ENCODE data around the gene CMTM2.
"Not testable (repeated sequence)": the region's sequence is repeated elsewhere in the genome, so short reads cannot be mapped to it uniquely, and the experiment has no call there.

Gene CMTM2

GRCh38 chr16:66630561-66631260, 51.4 kb downstream of the CMTM2 start:
- DNase-seq (ENCODE audit: low spot score), result not testable (repeated sequence)

DNA sequence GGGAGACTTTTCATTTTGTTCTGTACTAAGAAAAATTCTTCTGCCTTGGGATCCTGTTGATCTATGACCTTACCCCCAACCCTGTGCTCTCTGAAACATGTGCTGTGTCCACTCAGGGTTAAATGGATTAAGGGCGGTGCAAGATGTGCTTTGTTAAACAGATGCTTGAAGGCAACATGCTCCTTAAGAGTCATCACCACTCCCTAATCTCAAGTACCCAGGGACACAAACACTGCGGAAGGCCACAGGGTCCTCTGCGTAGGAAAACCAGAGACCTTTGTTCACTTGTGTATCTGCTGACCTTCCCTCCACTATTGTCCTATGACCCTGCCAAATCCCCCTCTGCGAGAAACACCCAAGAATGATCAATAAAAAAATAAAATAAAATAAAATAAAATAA, 52.3 kb downstream of the CMTM2 start:
- DNase-seq (ENCODE audit: low spot score), result not testable (repeated sequence)

GRCh38 chr16:66634527-66635196, 55.4 kb downstream of the CMTM2 start:
- DNase-seq (ENCODE audit: low spot score), result no peak

DNA sequence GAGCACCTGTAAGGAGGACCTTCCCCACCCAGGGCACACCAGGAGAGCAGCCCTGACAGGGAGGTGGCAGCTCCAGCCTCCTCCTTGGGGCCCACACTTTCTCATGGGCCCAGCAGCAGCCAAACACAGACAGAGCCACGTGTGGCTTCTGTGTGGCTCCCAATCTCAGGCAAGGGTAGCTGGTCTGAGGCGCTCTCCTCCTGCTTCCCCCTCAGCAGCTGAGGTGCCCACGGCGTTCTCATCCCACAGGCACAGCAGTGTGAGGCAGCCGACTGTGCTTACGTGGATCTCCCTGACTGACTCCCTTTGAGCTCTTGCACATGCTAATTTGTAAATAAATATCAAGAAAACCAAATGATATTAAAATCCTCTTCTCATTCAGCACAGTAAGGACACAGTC, 56.1 kb downstream of the CMTM2 start:
- DNase-seq (ENCODE audit: low spot score), result no peak

DNA sequence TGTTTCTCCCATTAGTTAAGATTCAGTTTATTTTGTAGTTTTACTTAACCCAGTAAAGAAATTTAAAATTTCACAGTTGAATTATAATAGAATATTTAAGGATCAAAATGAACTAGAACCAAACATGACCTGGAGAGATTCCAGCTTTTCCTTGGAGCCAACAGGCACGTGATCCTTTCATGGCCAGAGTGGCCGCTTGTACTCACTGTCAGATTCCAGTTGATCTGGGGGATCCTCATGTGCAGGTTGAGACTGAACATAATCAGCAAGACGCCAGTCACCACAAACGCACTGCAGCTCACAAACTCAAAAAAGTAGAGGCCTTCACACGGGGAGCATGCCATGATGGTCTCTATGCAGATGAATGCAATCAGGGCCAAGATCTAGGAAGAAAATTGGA, 56.9 kb downstream of the CMTM2 start:
- DNase-seq (ENCODE audit: low spot score), result no peak

DNA sequence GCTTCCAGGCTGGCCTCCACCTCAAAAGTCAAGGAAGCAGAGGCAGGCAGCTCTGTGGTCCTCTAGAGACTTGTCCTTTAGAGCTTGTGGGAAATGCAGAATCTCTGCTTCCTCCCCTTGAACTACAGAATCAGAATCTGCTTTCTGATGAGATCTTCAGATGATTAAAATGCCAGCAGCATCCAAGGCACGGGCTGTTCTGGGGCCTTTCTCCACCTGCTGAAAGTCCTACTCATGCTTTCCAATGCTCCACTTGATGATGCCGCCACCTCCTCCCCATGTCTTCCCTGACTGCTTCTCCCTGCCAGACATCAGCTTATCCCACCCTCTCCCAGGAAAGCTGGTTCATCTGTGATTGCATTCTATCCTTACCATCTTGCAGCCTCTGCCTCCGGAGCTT, 58.5 kb downstream of the CMTM2 start:
- DNase-seq (ENCODE audit: low spot score), result no peak
